ENCODE data around the gene FYN.

DNA sequence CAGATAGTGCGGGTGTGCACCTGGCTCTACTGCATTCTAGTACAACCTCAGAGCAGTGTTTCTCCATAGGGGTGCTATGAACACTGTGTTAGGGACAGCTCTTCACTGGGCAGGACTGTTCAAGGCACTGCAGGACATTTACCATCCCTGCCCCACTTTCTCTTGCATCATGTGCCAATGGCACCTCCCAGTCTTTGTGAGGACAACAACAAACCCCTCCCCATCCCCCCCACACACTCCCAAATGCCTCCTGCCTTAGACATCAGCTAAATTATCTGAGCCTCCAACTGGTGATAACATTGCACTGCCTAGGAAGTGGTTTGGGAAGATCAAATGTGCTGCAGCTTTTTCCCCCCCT, 98.9 kb downstream of the FYN start:
- TF ChIP-seq, protein P1, sequence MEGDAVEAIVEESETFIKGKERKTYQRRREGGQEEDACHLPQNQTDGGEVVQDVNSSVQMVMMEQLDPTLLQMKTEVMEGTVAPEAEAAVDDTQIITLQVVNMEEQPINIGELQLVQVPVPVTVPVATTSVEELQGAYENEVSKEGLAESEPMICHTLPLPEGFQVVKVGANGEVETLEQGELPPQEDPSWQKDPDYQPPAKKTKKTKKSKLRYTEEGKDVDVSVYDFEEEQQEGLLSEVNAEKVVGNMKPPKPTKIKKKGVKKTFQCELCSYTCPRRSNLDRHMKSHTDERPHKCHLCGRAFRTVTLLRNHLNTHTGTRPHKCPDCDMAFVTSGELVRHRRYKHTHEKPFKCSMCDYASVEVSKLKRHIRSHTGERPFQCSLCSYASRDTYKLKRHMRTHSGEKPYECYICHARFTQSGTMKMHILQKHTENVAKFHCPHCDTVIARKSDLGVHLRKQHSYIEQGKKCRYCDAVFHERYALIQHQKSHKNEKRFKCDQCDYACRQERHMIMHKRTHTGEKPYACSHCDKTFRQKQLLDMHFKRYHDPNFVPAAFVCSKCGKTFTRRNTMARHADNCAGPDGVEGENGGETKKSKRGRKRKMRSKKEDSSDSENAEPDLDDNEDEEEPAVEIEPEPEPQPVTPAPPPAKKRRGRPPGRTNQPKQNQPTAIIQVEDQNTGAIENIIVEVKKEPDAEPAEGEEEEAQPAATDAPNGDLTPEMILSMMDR (IDR thresholded peaks at IDR 0.05; ENCODE audit: insufficient read depth, low read length, poor library complexity, severe bottlenecking): no peak
- no peak for TF ChIP-seq EZH2phosphoT487 (conservative IDR thresholded peaks at IDR 0.05; ENCODE audit: low read length)

All from SU-DHL-6 (cell line).